ENCODE results near the gene ULK1.
"Not testable (repeated sequence)": the region's sequence is repeated elsewhere in the genome, so short reads cannot be mapped to it uniquely, and the experiment has no call there.

DNA sequence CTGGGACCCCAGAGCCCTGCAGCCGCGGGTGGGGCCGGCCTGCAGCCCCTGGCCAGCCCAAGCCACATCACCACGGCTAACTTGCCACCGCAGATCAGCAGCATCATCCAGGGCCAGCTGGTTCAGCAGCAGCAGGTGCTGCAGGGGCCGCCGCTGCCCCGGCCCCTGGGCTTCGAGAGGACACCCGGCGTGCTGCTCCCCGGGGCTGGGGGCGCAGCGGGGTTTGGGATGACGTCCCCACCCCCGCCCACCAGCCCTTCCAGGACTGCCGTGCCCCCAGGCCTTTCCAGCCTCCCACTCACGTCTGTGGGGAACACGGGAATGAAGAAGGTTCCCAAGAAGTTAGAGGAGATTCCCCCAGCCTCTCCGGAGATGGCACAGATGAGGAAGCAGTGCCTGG, 66.9 kb downstream of the ULK1 start:
- TF ChIP-seq CTCF, POLR2A (IDR thresholded peaks at IDR 0.05): not testable (repeated sequence)

Measured in ovary (tissue), 3 donors.